ENCODE results near the gene MAPKAPK2. TPM values are rescaled to one million over a fixed set of nuclear protein-coding genes. Genes with fewer than 3 reads are reported as not detected.

The MAPKAPK2 gene
- total RNA-seq, 2 experiments from 2014 or later: 55.5 to 57.4 TPM

- Mint-ChIP-seq H3K9me3 (no peaks in the 10 kb centered on the region), H3K27me3 (no peaks in the 10 kb centered on the region), H3K4me3 (no peak overlapping the region), H3K36me3 (ENCODE audit: low read depth) (peaks cover 2% of the 10 kb centered on the region), H3K4me1 (peaks cover 60% of the 10 kb centered on the region), H3K27ac (no peak overlapping the region)
- no peak for DNase-seq
- ChIA-PET CTCF (interaction anchor here (0.6 to 3.8 kb wide), 5 partner anchors 13 to 152 kb away, joined by 4 to 16 read pairs (median 4); no protein-coding TSS in a partner anchor), POLR2A (no interaction called here)
Measured at GRCh38 chr1:206721454-206721853, 36.7 kb downstream of the MAPKAPK2 start.

- Mint-ChIP-seq H3K36me3 (ENCODE audit: low read depth) (peaks cover 2% of the 10 kb centered on the region), H3K4me1 (peaks cover 52% of the 10 kb centered on the region), H3K9me3 (no peaks in the 10 kb centered on the region), H3K27ac (no peak overlapping the region), H3K4me3 (no peak overlapping the region), H3K27me3 (no peaks in the 10 kb centered on the region)
- CTCF ChIA-PET: interaction anchor here (0.5 to 3.8 kb wide), 7 partner anchors 11 to 259 kb away, joined by 3 to 16 read pairs (median 3); no protein-coding TSS in a partner anchor
- POLR2A ChIA-PET: no interaction called here
- DNase-seq: no peak
Measured at GRCh38 chr1:206722751-206723461, 38.2 kb downstream of the MAPKAPK2 start.

- no peaks in the 10 kb centered on the region for H3K9me3 Mint-ChIP-seq
- ChIA-PET POLR2A (no interaction called here), CTCF (interaction anchor here (0.9 to 1.8 kb wide), 4 partner anchors 25 to 259 kb away, joined by 3 to 4 read pairs (median 3); no protein-coding TSS in a partner anchor)
- no peak overlapping the region for H3K4me3 Mint-ChIP-seq
- no peak overlapping the region for H3K27ac Mint-ChIP-seq
- H3K27me3 Mint-ChIP-seq: no peaks in the 10 kb centered on the region
- peaks cover 2% of the 10 kb centered on the region for H3K36me3 Mint-ChIP-seq (ENCODE audit: low read depth)
- no peak for DNase-seq
- H3K4me1 Mint-ChIP-seq: peaks cover 50% of the 10 kb centered on the region
Measured at GRCh38 chr1:206723462-206723804, 38.7 kb downstream of the MAPKAPK2 start.

- Mint-ChIP-seq H3K36me3 (ENCODE audit: low read depth) (peaks cover 4% of the 10 kb centered on the region), H3K4me1 (peaks cover 47% of the 10 kb centered on the region), H3K27ac (no peak overlapping the region), H3K4me3 (no peak overlapping the region), H3K27me3 (no peaks in the 10 kb centered on the region), H3K9me3 (no peaks in the 10 kb centered on the region)
- ChIA-PET POLR2A (interaction anchor here (0.7 kb wide), 1 partner anchor 61 kb away, joined by 6 read pairs; no protein-coding TSS in a partner anchor), CTCF (interaction anchor here (0.9 to 3.7 kb wide), 7 partner anchors 10 to 210 kb away, joined by 3 to 43 read pairs (median 4); partner anchors contain the start of gene DYRK3)
- no peak for DNase-seq
Measured at GRCh38 chr1:206723805-206724472, 39.2 kb downstream of the MAPKAPK2 start.

- peak; percentile 76 for DNase-seq
- ChIA-PET POLR2A (interaction anchor here (0.7 kb wide), 1 partner anchor 62 kb away, joined by 6 read pairs; no protein-coding TSS in a partner anchor), CTCF (interaction anchor here (0.5 to 4.3 kb wide), 31 partner anchors 9 to 281 kb away, joined by 3 to 43 read pairs (median 4); partner anchors contain the start of gene DYRK3)
- H3K4me1 Mint-ChIP-seq: peaks cover 51% of the 10 kb centered on the region
- H3K27ac Mint-ChIP-seq: peak overlapping the region; percentile 7
- H3K36me3 Mint-ChIP-seq (ENCODE audit: low read depth): peaks cover 9% of the 10 kb centered on the region
- no peaks in the 10 kb centered on the region for H3K9me3 Mint-ChIP-seq
- H3K4me3 Mint-ChIP-seq: no peak overlapping the region
- no peaks in the 10 kb centered on the region for H3K27me3 Mint-ChIP-seq
Measured at GRCh38 chr1:206725109-206725963, 40.6 kb downstream of the MAPKAPK2 start.

- Mint-ChIP-seq H3K27me3 (no peaks in the 10 kb centered on the region), H3K9me3 (no peaks in the 10 kb centered on the region), H3K4me3 (no peak overlapping the region), H3K27ac (no peak overlapping the region), H3K36me3 (ENCODE audit: low read depth) (peaks cover 20% of the 10 kb centered on the region), H3K4me1 (peaks cover 49% of the 10 kb centered on the region)
- POLR2A ChIA-PET: no interaction called here
- CTCF ChIA-PET: interaction anchor here (1.0 to 4.3 kb wide), 5 partner anchors 10 to 179 kb away, joined by 3 to 23 read pairs (median 5); no protein-coding TSS in a partner anchor
- DNase-seq: no peak
Measured at GRCh38 chr1:206727981-206728696, 43.4 kb downstream of the MAPKAPK2 start.

- H3K4me3 Mint-ChIP-seq: no peak overlapping the region
- H3K9me3 Mint-ChIP-seq: no peaks in the 10 kb centered on the region
- H3K36me3 Mint-ChIP-seq (ENCODE audit: low read depth): peaks cover 22% of the 10 kb centered on the region
- DNase-seq: no peak
- peaks cover 49% of the 10 kb centered on the region for H3K4me1 Mint-ChIP-seq
- ChIA-PET POLR2A (no interaction called here), CTCF (interaction anchor here (1.0 to 4.3 kb wide), 3 partner anchors 9 to 179 kb away, joined by 3 to 23 read pairs (median 4); no protein-coding TSS in a partner anchor)
- peak overlapping the region; percentile 36 for H3K27ac Mint-ChIP-seq
- H3K27me3 Mint-ChIP-seq: no peaks in the 10 kb centered on the region
Measured at GRCh38 chr1:206728697-206728987, 43.9 kb downstream of the MAPKAPK2 start.

- Mint-ChIP-seq H3K36me3 (ENCODE audit: low read depth) (peaks cover 23% of the 10 kb centered on the region), H3K4me3 (no peak overlapping the region), H3K27ac (peak overlapping the region; percentile 36), H3K9me3 (no peaks in the 10 kb centered on the region), H3K4me1 (peaks cover 47% of the 10 kb centered on the region), H3K27me3 (no peaks in the 10 kb centered on the region)
- DNase-seq: no peak
- ChIA-PET POLR2A (no interaction called here), CTCF (interaction anchor here (1.0 to 4.3 kb wide), 3 partner anchors 9 to 179 kb away, joined by 3 to 23 read pairs (median 4); no protein-coding TSS in a partner anchor)
Measured at GRCh38 chr1:206729050-206729449, 44.3 kb downstream of the MAPKAPK2 start.

GRCh38 chr1:206729507-206729906, 44.8 kb downstream of the MAPKAPK2 start:
- H3K4me1 Mint-ChIP-seq: peaks cover 50% of the 10 kb centered on the region

GRCh38 chr1:206732508-206732907, 47.8 kb downstream of the MAPKAPK2 start:
- Mint-ChIP-seq H3K36me3 (ENCODE audit: low read depth) (peaks cover 35% of the 10 kb centered on the region), H3K4me1 (peaks cover 55% of the 10 kb centered on the region), H3K9me3 (no peaks in the 10 kb centered on the region), H3K4me3 (no peak overlapping the region), H3K27me3 (no peaks in the 10 kb centered on the region), H3K27ac (no peak overlapping the region)
- POLR2A ChIA-PET: no interaction called here
- DNase-seq: no peak
- CTCF ChIA-PET: interaction anchor here (1.1 to 7.6 kb wide), 3 partner anchors 12 to 184 kb away, joined by 3 to 102 read pairs (median 20); no protein-coding TSS in a partner anchor

More at GRCh38 chr1:206729507-206729906, 44.8 kb downstream of the MAPKAPK2 start:
- no peaks in the 10 kb centered on the region for H3K9me3 Mint-ChIP-seq
- DNase-seq: no peak
- H3K27me3 Mint-ChIP-seq: no peaks in the 10 kb centered on the region
- no peak overlapping the region for H3K4me3 Mint-ChIP-seq
- no peak overlapping the region for H3K27ac Mint-ChIP-seq
- POLR2A ChIA-PET: no interaction called here
- CTCF ChIA-PET: interaction anchor here (1.5 kb wide), 1 partner anchor 27 kb away, joined by 3 read pairs; no protein-coding TSS in a partner anchor
- peaks cover 27% of the 10 kb centered on the region for H3K36me3 Mint-ChIP-seq (ENCODE audit: low read depth)

GRCh38 chr1:206732992-206733391, 48.3 kb downstream of the MAPKAPK2 start:
- H3K4me1 Mint-ChIP-seq: peaks cover 60% of the 10 kb centered on the region
- POLR2A ChIA-PET: no interaction called here
- peaks cover 35% of the 10 kb centered on the region for H3K36me3 Mint-ChIP-seq (ENCODE audit: low read depth)
- no peak overlapping the region for H3K4me3 Mint-ChIP-seq
- no peaks in the 10 kb centered on the region for H3K9me3 Mint-ChIP-seq
- H3K27ac Mint-ChIP-seq: no peak overlapping the region
- CTCF ChIA-PET: interaction anchor here (1.1 to 7.6 kb wide), 7 partner anchors 11 to 199 kb away, joined by 3 to 102 read pairs (median 16); no protein-coding TSS in a partner anchor
- H3K27me3 Mint-ChIP-seq: no peaks in the 10 kb centered on the region
- DNase-seq: no peak
